T-helper 1 cell treated with Interleukin-12 subunit alpha and Interleukin-12 subunit beta and Interleukin-4 antibody, amounts not matched to agents 30 ng/mL and 1 ng/mL, for 36 hours (primary cell): ENCODE data around the gene PLEKHG7. TPM values are rescaled to one million over a fixed set of nuclear protein-coding genes. Genes with fewer than 3 reads are reported as not detected.
"Not testable (repeated sequence)": the region's sequence is repeated elsewhere in the genome, so short reads cannot be mapped to it uniquely, and the experiment has no call there.

Source experiments
- intact Hi-C: fragments of 100-400 bp; cut with micrococcal nuclease; formaldehyde crosslinking; loops from one replicate; pipeline ENCODE4 v1.15.1; 2024
- total RNA-seq: library from RNA; stranded (reverse); gene quantifications from 2 replicates; pipeline ENCODE4 v1.2.3, GENCODE V29; 2022

The PLEKHG7 gene
- total RNA-seq, 1 donor from 2014 or later, result not detected

DNA sequence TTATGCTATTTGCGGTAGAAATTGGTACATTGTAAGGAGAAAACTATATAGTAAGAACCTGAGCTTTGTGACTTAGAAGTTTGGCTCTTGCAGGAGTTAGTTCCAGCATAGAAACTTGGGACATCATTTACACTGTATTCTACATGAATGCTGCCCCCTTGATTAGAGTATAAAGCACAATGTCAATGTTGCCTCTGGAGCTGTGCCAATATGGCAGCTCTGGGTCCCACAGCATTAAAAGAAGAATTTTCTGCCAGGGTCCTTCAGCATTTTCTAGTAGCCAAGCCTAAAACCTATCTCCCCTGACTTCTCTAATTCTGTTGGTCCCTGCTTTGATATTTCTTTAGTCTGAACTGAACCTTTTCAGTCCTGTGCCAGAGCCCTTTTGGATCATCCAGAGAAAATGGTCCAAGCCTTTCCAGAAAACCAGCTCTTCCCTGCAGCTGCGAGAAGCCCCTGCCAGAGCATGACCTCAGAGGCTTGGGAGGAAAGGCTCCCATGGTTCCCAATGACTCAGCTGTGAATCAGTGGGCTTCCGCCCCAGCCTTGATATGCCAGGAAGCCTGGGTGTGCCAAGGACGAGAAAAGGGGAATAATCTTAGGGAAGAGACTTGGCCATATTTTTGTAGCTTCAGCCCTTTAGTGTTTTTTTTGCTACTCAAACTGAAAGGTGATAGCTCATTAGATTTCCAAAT lies 43.2 kb downstream of the PLEKHG7 start:
- intact Hi-C loops, result no loop called here

DNA sequence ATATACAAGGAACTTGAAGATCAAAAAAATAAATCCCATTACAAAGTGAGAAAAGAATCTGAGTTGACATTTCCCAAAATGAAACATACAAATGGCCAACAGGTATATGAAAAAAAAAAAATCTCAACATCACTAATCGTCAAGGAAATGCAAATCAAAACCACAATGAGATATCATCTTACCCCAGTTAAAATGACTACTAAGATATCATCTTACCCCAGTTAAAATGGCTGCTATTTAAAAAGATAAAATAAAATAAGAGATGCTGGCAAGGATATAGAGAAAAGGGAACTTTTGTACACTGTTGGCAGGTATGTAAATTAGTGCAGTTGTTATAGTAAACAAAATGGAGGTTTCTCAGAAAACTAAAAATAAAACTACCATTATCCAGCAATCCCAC lies 44.4 kb downstream of the PLEKHG7 start:
- intact Hi-C loops, result no loop called here

DNA sequence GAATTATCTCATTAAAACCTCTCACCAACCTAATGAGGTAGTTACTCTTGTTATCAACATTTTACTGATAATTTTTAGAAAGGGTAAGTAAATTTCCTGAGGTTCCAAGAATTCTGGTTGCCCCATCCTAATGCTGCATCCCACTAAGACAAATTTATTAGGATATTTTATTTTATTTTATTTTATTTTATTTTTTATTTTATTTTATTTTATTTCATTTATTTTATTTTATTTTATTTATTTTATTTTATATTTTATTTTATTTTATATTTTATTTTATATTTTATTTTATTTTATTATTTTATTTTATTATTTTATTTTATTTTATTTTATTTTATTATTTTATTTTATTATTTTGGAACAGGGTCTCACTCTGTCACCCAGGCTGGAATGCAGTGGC lies 46.9 kb downstream of the PLEKHG7 start:
- intact Hi-C loops, result not testable (repeated sequence)

DNA sequence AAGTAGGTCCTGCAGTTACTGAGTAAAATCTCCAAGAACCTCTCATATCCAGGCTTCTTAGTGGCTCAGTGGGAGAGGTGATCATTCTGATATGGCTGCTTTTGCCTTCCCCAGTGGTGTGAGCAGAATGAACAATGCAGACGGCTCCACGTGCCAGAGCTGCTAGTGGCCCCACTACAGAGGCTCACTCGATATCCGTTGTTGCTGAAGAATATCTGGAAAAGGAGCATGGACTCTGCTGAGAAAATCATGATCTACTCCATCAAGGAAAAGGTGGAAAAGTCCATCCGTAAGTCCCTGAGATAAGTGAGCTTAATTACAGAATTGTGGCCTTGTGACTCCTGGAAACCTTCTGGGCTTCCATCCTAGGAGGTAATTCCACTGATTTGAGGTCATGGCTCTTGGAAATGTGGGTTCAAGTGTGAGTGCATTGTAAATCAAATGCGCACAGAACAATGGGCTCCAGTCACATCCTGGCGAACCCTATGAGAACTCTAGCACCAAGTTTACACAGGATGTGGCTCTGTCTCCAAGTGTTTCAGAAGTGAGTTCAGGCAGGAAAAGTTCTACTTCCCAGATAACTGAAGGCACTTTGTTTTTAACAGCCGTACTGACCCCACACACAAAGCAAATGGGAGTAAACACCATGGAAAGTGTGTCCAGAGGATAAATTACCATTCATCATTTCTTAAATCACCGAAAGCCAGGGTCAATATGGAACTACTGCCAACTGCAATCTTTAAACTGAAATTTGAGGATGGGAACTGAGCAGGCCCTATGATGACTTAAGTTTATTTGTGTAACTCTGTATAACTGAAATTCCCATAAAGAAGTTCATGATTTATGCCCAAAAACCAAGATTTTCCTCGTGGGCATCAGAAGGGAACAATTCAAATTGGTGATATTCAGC lies 51.4 kb downstream of the PLEKHG7 start:
- intact Hi-C loops, result no loop called here

DNA sequence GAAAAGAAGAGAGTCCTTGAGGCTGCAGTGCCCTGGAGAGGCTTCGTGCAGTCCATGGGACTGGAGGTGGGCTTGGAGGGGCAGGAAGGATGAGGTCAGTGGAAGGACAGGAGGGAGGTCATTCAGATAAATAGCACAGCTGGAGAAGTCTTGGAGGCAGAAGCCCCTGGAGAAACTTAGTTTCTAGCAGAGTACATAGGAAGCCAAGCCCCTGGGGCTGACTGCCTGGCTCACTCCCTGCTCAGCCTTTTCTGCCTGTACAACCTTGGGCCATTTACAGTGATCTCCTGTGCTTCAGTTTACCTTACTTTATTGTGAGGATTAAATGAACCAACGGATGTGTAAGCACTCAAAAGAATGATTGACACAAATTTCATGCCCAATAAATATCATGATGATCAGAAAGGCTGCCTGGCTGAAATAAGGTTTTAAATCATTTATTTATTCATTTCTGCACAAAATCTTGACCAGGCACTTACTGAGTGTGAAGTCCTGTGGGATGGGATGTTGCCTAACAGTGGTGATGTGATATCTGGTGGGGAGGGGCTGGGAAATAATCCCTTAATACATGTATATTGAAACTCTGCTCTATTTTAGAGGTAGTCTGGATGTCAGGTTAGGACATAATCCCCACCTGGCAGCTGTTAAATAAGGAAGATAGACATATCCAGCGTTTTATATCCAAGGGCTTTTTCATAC lies 54.3 kb downstream of the PLEKHG7 start:
- intact Hi-C loops, result no loop called here

DNA sequence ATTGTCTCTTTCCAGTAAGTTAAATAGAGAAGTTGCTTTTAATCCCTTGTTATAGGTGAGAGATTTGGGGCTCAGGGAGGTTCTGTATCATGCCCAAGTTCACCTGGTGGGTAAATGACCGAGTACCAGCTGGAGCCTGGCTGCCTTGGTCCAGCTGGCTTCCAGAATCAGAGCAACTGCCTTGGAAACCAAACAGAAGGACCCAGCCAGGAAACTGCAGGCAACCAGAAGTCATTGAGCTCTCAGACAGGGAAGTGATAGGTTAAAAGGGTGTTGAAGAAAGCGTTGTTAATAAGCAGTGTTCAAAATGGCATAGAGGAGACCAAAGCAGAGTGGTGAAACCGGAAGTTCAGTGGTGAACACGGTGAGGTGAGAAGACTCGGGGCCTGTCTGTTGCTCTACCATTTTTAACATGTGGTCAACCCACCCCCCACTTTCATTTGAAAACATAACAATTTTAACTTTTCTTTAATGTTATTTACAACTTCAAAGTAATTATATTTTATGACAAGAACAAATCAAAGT lies 54.9 kb downstream of the PLEKHG7 start:
- intact Hi-C loops, result no loop called here

DNA sequence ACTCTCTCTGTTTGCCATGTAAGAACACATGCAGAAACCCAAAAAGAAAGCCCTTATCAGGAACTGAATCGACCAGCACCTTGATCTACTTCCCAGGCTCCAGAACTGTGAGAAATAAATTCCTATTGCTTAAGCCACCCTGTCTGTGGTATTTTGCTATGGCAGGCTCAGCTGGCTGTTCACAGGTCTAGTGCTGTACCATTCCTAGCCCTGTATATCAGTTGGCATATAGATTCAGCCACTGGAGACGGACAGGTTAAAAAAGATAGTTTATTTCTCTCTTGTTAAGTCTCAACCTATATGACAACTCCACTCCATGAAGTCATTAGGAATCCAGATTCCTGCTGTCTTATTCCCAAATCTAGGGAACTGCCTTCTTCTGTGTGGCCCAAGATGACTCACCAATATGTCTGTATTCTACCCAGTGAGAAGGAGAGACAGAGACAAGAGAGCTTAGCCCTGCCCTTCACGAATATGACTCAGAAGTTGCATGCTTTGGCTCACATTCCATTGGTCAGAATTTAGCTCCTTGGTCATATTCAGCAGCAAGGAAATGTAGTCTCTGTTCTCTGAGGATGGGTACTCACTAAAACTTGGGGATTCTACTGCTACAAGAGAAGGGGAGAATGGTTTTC lies 57.0 kb downstream of the PLEKHG7 start:
- intact Hi-C loops, result no loop called here

DNA sequence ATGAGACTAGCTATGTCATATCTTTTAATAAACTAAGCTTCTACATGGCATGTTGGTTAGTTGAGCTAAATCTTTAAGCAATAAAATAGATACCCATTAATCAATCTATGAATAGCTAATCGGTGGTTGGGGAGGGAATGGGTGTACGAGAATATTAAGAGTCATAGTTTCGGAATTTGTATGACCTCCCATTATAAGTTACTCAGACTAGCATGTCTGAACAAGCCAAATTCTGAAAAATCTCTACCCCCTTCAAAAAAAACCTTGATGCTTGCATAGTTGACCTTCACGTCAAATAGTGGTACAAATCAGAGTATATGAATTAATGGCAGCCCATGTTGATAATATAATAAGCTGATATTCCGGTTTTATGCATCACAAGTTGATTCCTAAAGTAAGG lies 60.0 kb downstream of the PLEKHG7 start:
- intact Hi-C loops, result no loop called here

DNA sequence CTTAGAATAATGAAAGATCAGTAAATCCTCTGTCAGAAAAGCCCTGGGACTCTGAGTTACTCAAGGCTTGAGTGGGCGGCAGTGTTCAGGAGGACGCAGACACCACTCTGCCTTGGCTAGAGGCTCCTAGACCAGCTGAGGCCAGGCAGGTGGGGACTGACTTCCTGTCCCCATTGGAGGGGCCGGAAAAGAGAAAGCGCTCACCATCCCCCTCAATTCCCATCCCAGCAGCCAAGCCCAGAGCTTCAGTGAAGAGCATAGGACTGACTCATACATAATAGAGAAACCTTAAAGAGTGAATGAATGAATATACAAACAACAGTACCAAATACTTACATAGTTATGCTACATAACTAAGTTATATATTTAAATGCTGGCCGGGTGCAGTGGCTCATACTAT lies 62.0 kb downstream of the PLEKHG7 start:
- intact Hi-C loops, result no loop called here

DNA sequence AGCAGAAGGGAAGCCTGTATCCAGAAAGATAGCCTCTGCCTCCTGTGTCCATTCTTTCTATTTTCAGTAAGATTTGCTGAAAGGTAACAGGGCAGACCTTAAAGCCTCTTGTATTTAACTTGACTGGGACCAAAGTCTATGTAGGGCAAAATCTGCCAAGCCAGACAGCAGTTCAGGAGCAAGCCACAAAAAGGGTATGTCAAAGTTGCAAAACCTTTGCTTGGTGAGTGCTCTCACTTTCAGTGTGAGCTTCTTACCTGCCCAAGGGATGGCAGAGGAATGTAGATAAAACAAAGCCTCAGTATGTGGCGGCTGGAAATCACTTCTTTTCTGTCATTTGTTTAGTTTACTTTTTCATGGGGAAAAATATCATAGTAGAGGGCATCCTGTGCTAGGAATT lies 63.1 kb downstream of the PLEKHG7 start:
- intact Hi-C loops, result no loop called here

DNA sequence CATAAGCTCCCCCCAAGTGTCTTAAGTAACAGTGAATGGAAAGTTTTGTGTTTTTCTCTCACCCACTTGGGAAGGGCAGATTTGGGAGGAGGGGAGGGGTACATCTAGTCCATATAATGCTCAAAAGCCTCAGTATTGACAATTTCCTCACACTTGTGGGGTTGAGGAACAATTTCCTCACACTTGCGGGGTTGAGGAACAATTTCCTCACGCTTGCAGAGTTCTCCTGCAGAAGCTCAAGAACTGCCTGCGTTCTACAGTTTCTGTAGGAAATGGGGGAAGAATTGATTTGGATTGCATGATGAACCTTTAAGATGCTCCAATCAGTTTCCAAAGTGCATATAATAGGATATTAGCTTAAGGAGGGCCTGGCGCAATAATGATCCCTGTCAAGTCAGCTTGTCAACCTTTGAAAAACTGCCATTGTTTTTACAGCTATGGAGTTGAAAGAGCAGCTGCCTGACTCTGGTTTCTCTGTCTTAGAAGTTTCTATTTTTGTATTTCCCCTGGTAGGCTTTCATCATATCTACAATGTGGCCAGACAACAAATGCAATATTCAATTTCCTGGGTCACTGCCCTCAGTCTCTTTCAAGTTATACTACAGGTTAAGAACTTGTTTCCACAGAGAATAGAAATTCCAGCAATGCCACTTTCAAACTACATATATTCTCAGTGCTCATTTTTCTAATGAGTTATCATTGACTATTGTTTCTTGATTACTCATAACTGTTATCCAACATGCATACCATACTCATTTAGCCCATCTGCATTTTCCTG lies 66.5 kb downstream of the PLEKHG7 start:
- intact Hi-C loops, result no loop called here

DNA sequence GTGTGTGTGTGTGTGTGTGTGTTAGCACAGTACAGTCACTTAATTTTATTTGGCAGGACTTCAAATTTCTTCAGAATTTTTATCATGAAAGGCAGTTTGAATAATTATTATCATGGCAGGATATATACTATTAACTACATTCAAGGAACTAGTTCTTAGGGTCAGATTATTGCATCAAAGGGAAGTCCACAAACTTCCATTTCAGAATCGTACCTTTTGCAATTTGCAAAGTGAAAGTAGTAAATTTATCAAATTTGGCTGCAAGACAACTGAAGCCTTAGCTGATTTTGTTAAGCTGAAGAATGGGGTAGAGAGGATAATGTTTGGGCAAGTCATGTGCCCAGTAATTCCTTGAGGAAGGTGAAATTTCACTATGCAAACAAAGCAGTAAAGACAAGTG lies 68.2 kb downstream of the PLEKHG7 start:
- intact Hi-C loops, result no loop called here

DNA sequence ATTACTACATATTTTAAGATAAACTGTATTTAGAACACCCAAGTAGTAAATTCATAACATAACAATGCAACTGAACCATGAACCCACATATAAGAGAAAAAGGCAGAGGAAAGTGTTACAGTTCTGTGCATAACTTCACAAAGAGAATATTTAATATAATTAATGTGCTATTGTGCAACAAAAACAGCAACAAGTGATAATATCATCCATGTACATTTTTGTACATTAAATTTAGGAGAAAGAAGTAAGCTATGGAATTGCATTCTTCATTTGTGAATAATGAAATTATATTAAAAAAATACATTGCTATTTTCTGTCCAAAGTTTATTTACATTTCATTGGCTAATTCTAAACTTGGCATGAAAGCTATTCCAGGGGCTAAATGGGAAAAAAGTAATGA lies 72.6 kb downstream of the PLEKHG7 start:
- intact Hi-C loops, result no loop called here

DNA sequence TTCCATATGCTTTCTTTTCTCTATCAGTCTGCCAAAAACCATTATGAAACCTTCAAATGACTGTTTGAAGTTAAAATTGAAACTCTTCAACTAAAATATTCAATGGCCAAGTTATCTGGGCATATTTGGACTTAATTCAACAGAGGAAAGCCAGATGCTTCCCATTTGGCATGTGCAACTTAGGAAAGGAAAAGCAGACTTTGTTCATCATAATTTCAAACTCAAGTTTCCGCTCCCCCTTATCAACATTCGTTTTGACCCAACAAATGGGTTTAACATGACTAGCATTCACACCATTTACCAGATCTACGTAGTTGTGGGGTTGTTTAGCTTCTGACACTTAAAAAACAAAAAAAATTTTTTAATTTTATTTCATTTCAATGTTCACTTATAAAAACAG lies 75.7 kb downstream of the PLEKHG7 start:
- intact Hi-C loops, result no loop called here

DNA sequence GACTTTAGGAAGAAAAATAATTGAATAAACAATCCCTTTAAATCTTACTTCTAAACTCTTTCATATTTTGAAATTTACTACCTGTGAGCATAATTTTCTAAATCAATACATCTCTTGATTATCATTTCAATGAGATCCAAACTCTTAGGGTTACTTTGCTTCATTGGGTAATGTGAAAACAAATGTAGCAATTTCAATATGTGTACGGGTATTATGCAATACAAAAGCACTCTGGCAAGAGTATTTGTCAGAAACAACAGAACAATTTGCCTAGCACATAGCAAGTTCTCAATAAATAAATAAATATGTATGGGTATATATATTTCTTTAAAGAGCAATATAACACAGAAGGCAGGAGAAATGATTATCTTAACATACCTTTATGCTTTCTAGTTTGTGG lies 77.1 kb downstream of the PLEKHG7 start:
- intact Hi-C loops, result no loop called here

DNA sequence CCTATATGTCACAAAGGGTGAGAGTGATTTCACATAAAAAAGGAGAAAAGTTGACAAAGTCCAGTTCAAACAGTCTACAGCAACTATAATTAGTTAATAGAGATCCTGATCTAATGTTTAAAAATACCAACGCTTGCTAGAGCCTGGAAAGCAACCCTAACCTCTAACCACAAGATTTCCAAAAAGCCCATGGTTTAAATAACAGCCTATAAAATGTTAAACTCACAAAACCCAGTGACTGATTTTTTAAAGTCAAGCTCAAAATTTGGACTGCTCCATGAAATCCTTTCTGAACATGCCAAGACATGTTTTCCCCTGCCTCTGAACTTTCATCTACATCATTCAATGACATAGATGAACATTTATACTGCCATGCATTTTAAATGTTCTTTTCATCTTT lies 81.6 kb downstream of the PLEKHG7 start:
- intact Hi-C loops, result no loop called here

DNA sequence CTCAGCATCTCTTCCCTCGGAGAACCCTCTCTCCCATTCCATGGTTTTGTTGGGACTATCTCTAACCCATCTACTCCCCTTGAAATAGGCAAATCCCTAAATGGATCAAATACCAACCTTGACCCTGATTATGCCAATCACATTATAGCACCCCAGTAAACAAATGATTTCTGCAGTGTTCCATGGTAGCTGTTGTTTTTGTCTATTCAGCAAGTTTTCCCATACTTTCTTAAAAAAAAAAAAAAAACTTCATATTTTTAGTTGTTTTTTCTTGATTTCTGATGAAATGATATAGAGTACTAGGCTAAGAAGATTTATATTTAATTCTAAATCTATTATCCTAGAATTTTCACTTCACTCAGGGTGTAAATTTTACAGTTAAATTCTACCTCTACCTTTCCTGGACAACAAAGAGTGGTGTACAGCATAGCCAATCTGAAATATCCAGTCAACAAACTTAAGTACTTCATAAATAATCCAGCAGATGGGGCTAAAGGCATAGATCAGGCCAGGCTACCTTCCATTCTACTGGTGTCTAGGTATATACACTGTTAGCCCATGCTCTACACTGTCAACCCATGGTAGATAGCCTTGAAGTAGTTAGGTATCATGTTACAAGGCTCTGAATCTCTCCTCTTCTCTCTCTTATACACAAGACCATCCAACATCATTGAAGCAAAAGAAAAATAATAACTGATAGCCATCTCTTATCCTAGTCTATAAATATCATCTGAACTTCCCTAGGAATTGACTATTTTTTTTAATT lies 82.2 kb downstream of the PLEKHG7 start:
- intact Hi-C loops, result loop anchor here (1.0 kb wide), 9 partner anchors 144 to 1403 kb away; partner anchors contain the start of genes EEA1 and NUDT4

DNA sequence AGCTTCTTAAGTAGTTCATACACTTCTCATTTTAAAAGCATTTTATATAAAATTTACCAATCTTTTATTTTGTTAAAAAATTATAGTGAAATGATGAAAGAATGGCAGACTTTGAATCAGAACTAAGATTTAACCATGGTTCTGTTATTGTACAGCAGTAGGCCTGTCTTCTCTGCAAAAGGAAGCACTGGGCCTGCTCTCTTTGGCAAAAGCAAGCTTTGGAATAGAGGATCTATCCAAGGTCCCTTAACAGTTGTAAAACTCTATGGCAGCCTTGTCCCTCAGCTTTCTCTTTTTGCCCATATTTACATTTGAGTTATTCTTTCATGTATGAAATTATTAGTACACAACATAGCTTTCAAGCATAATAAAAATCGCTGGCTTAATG lies 82.8 kb downstream of the PLEKHG7 start:
- intact Hi-C loops, result loop anchor here (1.0 kb wide), 9 partner anchors 144 to 1403 kb away; partner anchors contain the start of genes EEA1 and NUDT4

DNA sequence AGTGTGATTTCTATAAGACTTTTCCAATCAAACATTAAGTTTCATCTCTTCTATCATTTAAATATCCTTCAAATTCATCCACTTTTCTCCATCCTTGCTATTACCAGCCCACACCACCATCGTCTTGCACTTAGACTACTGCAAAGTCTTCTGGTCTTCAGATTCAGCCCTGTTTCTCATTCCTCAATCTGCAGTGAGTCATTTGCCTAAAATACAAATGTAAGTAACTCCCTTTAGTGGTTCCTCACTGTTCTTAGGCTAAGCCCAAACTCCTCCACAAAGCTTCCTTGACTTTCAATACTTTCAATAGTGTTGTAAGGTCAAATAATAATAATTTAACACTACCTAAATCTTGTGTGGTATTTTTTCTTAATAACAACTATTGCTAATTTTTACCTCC lies 83.3 kb downstream of the PLEKHG7 start:
- intact Hi-C loops, result no loop called here

DNA sequence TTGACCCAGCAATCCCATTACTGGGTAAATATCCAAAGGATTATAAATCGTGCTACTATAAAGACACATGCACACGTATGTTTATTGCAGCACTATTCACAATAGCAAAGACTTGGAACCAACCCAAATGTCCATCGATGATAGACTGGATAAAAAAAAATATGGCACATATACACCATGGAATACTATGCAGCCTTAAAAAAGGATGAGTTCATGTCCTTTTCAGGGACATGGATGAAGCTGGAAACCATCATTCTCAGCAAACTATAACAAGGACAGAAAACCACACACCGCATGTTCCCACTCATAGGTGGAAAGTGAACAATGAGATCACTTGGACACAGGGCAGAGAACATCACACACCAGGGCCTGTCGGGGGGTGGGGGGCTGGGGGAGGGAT lies 91.6 kb downstream of the PLEKHG7 start:
- intact Hi-C loops, result not testable (repeated sequence)
